ENCODE results near the gene CSNK1A1. TPM values are rescaled to one million over a fixed set of nuclear protein-coding genes. Genes with fewer than 3 reads are reported as not detected.

CSNK1A1 gene
- total RNA-seq, 1 donor from 2014 or later: 133 TPM

- no peak for DNase-seq
- Mint-ChIP-seq H3K27ac (peak overlapping the region; percentile 2), H3K36me3 (ENCODE audit: low read depth) (peaks cover 36% of the 10 kb centered on the region), H3K4me3 (no peak overlapping the region), H3K9me3 (no peaks in the 10 kb centered on the region), H3K27me3 (no peaks in the 10 kb centered on the region), H3K4me1 (peaks cover 69% of the 10 kb centered on the region)
- no peak for ATAC-seq (ENCODE audit: low read depth)
- intact Hi-C loops (cut with micrococcal nuclease): no loop called here
- ChIA-PET POLR2A (no interaction called here), CTCF (no interaction called here)
- TF ChIP-seq CTCF (IDR thresholded peaks at IDR 0.05): no peak
Measured at GRCh38 chr5:149528281-149529060, 22.8 kb downstream of the CSNK1A1 start.

GRCh38 chr5:149526845-149527590, 24.2 kb downstream of the CSNK1A1 start:
- Mint-ChIP-seq H3K27me3 (no peaks in the 10 kb centered on the region), H3K36me3 (ENCODE audit: low read depth) (peaks cover 40% of the 10 kb centered on the region), H3K27ac (no peak overlapping the region), H3K4me1 (peaks cover 61% of the 10 kb centered on the region), H3K4me3 (no peak overlapping the region), H3K9me3 (no peaks in the 10 kb centered on the region)
- intact Hi-C loops (cut with micrococcal nuclease): no loop called here
- TF ChIP-seq CTCF (IDR thresholded peaks at IDR 0.05): no peak
- ATAC-seq (ENCODE audit: low read depth) (no peak), DNase-seq (no peak)
- ChIA-PET POLR2A (no interaction called here), CTCF (interaction anchor here (0.6 kb wide), 1 partner anchor 28 kb away, joined by 3 read pairs; no protein-coding TSS in a partner anchor)

- ATAC-seq (ENCODE audit: low read depth) (no peak), DNase-seq (no peak)
- POLR2A ChIA-PET: no interaction called here
- H3K27ac Mint-ChIP-seq: no peak overlapping the region
- no peaks in the 10 kb centered on the region for H3K27me3 Mint-ChIP-seq
- intact Hi-C loops (cut with micrococcal nuclease): no loop called here
- H3K36me3 Mint-ChIP-seq (ENCODE audit: low read depth): peaks cover 70% of the 10 kb centered on the region
- H3K4me3 Mint-ChIP-seq: no peak overlapping the region
- CTCF ChIA-PET: no interaction called here
- peaks cover 37% of the 10 kb centered on the region for H3K4me1 Mint-ChIP-seq
- no peak for TF ChIP-seq CTCF (IDR thresholded peaks at IDR 0.05)
- H3K9me3 Mint-ChIP-seq: no peaks in the 10 kb centered on the region
Measured at GRCh38 chr5:149521739-149522685, 29.2 kb downstream of the CSNK1A1 start.

GRCh38 chr5:149519601-149520000, 31.6 kb downstream of the CSNK1A1 start:
- Mint-ChIP-seq H3K27ac (no peak overlapping the region), H3K4me1 (peaks cover 31% of the 10 kb centered on the region), H3K9me3 (no peaks in the 10 kb centered on the region), H3K4me3 (no peak overlapping the region), H3K27me3 (no peaks in the 10 kb centered on the region), H3K36me3 (ENCODE audit: low read depth) (peaks cover 76% of the 10 kb centered on the region)
- DNase-seq: no peak
- ATAC-seq (ENCODE audit: low read depth): no peak
- no peak for TF ChIP-seq CTCF (IDR thresholded peaks at IDR 0.05)
- ChIA-PET CTCF (no interaction called here), POLR2A (interaction anchor here (0.9 kb wide), 1 partner anchor 1827 kb away, joined by 4 read pairs; no protein-coding TSS in a partner anchor)
- intact Hi-C loops (cut with micrococcal nuclease): loop anchor here (2.0 kb wide), 1 partner anchor 15 kb away; no protein-coding TSS in a partner anchor
